ENCODE results near the gene ANKRD45.
"Not testable (repeated sequence)": the region's sequence is repeated elsewhere in the genome, so short reads cannot be mapped to it uniquely, and the experiment has no call there.

- not testable (repeated sequence) for TF ChIP-seq EZH2 (IDR thresholded peaks at IDR 0.05; ENCODE audit: insufficient read depth, poor library complexity, severe bottlenecking); EZH2phosphoT487 (IDR thresholded peaks at IDR 0.05; ENCODE audit: insufficient read depth, low read depth)
These were observed 56.6 kb downstream of the ANKRD45 start for GRCh38 chr1:173613086-173613485.

All from GM23248 (cell line).